HT1080 (cell line): ENCODE measurements around the gene DLX5. TPM values are rescaled to one million over a fixed set of nuclear protein-coding genes. Genes with fewer than 3 reads are reported as not detected.
A peak's percentile ranks its signal among the peaks of the same experiment; 100 is the strongest.
"Not testable (repeated sequence)": the region's sequence is repeated elsewhere in the genome, so short reads cannot be mapped to it uniquely, and the experiment has no call there.

Source experiments
- DNase-seq: peaks from one replicate; pipeline ENCODE4 v3.0.0-alpha.2; 2015; ENCODE audit warnings: low read depth
- polyA plus RNA-seq, 2 experiments: library from polyadenylated mRNA; depleted of rRNA; stranded (reverse); fragments of >200 nt; gene quantifications; 2 replicates each; pipeline ENCODE4 v1.2.3, GENCODE V29; 2015
- total RNA-seq: library from RNA; depleted of rRNA; stranded (reverse); fragments of >200 nt; shearing (Covaris generic); gene quantifications from 2 replicates; pipeline ENCODE4 v1.2.3, GENCODE V29; 2014; rRNA removed

Gene DLX5
- total RNA-seq: 0.23 and 1.3 TPM in 2 replicates
- polyA plus RNA-seq (2015; cell fraction: cytosol; rRNA removed): 2.1 and 2.3 TPM in 2 replicates
- polyA plus RNA-seq (2015; cell fraction: nucleus; rRNA removed): 1.8 and 4.2 TPM in 2 replicates

DNA sequence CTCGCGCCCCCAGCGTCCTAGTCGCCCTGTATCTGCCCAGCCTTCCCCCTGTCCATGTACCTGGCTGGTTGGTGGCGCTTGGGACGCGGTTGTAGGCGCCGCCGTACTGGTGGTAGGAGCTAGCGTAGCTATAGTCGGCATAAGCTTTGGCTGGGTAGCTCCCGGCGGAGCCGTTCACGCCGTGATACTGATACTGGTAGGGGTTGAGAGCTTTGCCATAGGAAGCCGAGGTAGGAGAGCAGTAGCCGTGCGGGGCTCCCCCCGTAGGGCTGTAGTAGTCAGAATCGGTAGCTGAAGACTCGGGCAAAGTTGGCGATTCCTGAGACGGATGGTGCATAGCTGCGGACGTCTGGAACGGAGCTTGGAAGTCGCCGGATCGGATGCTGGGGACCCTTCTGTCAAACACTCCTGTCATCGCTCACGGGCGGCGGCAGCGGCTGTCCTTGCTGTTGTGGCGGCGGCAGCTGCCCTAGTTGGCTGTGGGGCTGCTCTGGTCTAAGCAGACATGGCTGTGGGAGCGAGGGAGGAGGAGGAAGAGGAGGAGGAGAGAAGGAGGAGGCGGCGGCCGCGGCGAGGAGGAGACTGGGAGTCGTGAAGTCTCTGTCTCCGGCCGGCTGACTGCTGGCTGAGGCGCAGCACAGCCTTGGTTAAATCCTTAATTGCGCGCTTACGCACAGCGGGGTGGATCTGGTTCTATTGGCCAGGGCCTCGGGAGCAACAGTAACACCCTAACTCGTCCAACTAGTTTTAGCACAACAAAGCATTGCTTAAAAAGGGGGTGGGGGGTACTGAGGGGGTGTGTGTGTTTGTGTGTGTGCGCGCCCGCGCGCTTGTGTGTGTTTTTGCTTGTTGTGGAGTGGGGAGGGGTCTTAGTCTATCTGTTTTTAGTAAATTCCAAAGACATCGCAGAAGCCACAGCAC, at the start of gene DLX5:
Gene DLX5, minus strand, starts transcription at position 623 of the 921 bp plus-strand sequence. Its CDS starts 208 bp downstream, at position 415.
- peak; percentile 71 for DNase-seq

DNA sequence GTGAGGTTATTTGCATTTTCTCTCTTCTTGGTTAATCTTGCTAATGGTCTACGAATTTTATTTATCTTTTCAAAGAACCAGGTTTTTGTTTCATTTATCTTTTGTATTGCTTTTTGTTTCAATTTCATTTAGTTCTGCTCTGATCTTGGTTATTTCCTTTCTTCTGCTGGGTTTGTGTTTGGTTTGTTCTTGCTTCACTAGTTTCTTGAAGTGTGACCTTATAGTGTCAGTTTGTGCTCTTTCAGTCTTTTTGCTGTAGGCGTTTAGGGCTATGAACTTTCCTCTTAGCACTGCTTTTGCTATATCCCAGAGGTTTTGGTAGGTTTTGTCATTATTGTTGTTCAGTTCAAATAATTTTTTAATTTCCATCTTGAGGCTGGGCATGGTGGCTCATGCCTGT, 47.4 kb upstream of the DLX5 start:
- DNase-seq: not testable (repeated sequence)

DNA sequence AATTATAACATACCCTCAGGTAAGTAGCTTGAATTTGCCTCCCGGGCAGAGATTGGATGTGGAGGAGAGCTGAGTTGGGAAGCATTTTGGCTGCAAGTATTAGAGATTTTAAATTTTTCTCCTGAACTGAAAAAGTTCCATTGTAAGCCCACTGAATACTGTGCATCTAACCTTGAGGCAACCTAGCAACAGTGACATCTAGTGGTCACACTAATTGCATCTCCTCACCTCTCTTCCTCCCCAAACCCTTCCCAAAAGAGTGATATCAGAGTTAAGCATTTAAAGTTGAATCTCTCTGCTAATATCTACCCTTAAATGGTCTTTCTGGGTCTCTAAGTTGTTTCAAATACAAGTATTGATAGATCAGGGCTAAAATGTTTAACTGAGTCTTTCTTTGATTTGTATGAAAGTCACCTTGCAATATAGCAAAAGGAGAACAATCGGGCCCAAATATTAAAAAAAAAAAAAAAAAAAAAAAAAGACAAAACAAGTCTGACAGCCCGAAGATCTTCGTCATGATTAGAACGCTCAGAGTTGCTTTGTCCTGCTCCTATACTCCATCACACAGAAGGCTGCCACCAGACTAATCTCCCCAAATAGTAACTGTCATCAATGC, 40.4 kb upstream of the DLX5 start:
- DNase-seq: peak; percentile 49

DNA sequence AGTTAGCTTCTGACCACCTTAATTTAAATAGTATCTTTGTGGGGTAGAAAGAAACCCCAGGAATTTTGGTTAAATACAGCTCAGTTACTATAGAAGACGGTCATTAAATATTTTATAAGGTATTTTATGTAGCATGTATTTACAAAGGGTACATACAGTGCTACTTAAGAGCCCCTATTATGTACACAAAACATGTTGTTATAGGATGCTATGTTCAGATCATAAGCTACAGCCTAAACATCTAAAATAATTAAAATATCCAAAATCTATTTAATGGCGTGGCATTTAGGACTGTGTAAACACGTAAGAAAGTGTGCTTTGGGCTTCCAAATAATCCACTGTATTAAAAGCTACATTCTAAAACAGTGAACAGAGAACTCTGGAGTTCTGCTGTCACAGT, 39.4 kb upstream of the DLX5 start:
- DNase-seq: no peak

DNA sequence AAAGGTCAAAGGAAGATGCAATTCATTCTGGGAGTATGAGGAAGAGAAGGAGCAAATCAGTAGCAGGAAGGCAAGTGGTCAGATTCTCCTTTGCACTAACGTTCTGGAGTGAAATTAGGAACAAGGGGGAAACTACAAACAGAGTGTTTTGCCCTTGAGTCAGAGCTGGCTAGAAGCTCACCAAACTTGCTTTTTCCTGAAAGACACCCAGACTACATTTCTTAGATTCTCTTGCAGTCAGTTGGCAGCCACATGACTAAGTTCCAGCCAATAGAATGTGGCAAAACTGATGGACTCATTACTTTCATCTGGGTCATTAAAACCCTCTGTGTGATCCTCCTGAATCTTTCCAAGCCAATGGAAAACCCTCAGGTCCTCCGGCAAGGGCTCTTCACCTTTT, 18.6 kb upstream of the DLX5 start:
- peak; percentile 25 for DNase-seq

DNA sequence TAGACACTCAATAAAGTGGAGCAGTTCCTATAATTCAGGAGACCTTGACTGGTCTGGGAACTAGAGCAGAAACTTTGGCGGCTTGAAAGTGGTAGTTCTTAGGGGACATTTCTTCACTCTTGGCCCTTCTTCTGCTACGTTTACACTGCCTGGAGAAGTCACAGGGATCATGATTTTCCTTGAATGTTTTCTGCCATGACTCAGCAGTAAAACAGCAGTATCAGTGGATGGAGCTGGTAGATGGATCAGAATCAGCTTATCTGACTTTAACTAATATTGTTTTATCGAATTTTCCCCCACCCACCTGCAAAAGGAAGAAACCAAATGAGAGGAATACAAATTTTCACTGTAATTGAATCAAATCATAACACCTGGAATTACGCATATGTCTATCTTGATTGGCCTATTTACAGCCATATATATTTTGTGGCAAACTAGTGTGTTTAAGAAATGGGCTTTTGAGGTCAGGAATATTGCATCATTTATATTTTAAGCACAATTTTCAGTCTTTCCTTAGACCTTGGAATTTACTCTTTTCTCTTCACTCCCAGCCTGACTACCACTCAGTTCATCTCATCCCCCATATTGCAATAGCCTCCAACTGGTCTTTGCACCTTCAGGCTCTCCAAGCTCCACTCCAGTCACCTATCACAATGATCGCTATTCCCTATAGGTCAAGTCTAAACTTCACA, 14.9 kb upstream of the DLX5 start:
- DNase-seq: no peak

DNA sequence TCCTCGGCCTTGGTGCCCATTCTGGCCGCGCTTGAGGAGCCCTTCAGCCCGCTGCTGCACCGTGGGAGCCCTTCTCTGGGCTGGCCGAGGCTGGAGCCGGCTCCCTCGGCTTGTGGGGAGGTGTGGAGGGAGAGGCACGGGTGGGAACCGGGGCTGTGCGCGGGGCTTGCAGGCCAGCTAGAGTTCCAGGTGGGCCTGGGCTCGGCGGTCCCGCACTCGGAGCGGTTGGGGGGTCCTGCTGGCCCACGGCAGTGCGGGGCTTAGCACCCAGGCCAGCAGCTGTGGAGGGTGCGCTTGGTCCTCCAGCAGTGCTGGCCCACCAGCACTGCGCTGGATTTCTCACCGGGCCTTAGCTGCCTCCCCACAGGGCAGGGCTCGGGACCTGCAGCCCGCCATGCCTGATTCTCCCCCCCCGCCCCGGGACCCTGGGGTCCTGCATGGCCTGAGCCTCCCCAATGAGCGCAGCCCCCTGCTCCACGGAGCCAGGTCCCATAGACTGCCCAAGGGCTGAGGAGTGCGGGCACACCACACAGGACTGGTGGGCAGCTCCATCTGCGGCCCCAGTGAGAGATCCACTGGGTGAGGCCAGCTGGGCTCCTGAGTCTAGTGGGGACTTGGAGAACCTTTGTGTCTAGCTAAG, 9.7 kb upstream of the DLX5 start:
- not testable (repeated sequence) for DNase-seq

DNA sequence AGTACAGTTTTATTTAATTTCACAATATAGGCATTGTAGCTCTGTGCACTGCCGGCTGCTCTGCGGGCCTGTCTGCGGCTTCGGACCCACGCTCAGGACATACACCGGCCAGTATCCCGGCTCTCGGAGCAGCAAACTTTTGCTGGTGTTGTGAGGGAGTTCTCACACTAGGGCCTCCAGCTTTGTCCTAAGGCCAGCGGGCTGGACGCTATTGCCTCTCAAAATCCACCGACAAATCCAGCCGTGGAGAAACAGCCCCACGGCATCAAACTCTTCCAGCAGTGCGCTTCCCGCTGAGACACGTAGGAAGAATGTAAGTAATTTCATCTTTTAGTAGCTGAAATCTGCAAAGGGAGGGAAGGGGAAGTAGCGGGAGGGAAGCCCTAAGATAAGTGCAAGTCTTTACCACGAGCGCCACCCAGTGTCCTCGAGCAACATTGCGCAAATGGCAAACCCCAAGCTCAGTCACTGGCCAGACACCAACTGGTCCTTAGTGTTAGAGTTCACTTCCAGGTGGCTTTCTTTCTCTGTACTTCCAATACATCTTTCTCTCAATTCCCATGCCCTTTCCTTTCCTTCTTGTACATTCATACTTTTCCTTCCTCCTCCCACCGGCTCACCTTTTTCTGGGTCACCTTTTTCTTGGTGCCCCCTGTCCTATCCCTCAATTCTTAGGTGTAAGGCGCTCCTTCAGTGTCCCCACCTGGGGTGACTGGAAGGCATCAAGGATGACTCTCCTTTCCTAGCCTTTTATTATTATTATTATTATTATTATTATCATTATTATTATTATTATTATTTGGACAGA, 3.0 kb upstream of the DLX5 start:
- peak; percentile 71 for DNase-seq

DNA sequence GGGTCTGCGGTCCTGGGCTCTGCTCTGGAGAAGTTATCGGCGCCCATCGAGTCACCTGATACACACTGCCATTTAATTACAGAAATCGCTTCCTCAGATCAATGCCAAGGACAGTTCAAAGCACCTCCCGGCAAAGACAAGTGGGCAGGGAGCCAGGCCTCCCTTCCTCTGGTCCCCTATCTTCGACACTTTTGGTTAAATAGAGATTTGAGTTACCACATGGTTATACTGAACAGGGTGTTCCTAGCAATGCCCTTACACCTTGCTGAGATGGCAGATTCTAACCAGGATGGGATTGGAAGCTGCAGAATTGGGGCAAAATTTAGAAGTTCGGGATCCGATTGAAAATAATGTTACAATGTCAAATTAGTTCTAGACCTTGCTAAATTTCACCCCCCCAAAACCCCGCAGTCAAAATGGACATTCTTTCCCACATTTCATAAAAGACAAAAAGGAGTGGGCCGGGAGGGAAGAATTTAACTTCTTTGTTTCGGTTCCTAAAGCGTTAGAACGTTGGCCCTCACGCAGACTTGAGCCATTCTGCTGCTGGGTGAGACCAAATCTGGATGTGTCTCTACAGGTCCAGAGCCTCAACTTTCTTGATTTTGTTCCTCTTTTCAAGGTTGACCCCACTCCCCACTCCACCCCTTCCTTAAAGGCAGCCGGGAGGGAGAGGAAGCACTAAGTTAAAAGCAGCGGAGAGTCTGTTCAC, 2.2 kb upstream of the DLX5 start:
- DNase-seq: no peak

DNA sequence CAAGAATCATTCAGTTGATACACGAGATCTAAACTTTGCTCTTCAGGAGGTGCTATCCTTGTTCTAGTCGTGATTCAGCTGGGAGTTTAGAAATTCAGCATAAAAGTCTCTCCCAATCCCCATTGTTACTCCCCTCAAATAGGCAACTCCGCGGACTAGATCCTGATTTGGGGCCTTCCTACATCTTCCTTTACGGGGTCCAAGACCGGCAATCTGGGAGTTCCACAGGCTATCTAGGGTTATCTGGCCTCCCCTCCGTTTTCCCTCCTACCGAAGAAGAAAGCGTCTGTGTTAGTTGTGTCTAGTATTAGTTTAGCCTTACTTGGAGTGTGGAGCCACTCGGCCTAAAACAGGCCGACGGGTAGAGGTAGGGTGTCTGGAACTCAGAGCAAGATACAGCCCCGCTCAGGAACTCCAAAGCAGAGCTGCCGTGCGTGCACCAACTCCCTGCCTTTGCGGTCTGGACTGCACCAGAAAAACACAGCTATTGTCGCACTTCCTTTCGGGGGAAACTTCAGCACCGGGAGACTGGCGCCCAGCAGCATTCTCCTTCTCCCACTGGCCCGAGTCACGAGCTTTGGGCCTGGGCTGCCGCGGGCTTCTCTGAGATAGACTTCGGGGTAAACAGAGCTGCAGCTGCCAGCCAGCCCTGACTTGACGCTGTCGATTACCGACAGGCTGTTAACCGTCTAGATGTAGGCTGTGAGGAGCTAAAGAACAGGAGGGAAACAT, 1.5 kb upstream of the DLX5 start:
- no peak for DNase-seq

DNA sequence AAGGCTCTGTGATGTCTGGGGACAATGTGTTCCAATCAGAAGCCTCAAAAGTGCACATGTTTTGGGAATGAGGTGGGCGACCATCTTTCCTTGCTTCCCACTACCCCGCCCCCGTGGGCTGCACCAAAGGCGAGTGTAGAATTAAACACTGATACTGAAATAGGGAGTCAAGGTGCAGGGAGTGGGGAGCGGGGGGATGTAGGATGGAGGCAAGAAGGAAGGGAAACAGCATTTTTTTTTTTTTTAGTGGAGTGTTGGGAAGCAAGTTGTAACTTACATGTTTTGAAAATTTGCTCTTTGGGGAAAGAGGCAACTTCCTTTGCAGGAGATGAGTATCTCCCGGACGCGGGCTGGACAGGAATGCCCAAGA, 484 bp upstream of the DLX5 start:
- no peak for DNase-seq

DNA sequence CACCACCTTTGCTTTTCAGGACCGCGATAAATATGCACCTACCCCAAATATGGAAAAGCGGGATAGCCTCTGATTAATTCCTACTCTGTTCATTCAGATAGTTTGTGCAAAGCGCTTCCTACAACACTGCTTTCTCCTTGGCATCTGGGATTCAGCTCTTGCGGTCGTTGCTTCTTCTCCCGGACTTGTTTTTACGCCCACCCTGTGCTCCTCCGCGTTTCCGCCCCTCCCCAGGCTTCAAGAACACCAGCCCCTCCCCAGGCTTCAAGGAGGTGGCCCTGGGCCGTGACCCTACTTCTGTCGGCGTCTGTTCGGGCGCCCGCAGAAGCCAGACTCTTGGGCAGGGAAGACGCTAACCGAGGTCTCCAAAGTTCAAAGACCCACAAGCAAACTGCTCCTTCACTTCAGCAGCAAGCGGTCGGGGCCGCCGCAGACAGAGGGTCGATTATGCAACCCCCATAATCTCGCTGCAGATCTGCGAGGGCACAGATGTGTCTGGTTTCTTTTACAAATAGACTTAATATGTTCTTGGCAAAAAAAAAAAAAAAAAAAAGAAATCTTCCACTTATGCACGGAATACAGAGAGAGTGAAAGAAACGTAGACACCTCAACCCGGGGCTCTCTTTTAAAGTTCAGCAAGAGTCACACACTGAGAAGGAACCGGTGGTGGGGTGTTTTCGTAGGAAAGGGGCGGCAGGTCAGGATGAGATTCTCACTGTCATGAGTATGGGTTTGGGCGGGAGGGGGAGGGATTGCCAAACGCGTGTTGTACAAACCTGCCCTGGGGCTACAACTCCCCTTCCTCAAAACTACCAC, 1.9 kb downstream of the DLX5 start:
- DNase-seq: no peak

DNA sequence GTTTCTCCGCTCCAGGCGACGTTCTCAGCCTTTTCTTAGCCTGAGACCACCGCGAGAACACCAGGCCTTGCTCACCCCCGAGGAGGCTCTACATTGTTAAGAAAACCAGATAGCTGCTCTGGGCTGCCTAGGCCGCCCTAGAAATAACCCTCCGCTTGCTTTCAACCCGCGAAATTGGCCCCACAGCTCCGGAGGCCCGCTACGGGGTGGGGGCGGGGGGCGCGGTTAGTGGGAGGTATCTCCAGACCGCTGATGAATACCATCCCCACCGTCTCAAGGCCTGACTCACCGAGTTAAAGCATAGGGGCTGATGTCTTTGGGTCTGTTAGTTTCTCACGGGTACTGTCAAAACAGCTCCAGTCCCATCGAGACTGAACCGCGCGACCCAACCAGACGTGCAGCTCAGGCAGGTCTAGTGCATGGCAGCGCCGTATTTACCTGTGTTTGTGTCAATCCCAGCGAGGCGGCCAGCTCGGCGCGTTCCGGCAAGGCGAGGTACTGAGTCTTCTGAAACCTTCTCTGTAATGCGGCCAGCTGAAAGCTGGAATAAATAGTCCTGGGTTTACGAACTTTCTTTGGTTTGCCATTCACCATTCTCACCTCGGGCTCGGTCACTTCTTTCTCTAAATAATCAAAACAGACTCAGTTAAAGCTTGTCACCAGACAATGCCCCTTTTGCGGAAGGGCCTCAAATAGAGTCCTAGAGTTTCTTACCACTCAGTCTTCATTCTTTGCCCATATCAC, 2.7 kb downstream of the DLX5 start:
- no peak for DNase-seq

DNA sequence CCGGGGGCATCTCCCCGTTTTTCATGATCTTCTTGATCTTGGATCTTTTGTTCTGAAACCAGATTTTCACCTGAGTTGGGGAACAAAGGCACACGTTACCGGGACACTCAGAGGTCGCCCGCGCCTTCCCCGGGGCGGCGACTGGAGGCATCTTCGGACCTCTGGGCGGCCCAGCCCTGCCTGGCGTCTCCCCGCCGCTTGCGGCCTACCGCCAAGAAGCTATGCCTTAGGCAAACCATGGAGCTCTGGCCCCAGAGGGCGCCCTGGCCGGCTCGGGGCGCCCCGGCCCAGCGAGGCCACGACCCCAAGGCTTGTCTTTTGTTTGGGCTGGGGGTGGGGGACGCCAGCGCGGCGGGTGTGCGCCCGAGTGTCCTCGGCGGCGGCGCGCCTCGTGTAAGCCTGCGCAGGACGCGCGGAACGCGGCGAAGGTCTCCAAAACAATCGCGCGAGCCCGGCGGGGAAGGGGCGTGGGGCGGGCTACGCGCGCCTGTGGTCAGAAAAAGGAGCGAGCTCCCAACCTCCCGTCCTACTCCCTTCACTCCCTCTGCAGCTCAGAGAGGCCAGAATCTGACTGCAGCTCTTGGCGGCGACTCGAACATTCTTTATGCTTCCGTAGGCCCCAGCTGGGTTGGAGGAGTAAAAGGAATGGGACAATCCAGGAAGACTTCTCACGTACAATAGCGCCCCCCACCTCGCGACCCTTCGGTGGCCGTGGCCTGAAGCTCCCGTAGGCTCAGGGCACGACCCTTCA, 3.5 kb downstream of the DLX5 start:
- no peak for DNase-seq

DNA sequence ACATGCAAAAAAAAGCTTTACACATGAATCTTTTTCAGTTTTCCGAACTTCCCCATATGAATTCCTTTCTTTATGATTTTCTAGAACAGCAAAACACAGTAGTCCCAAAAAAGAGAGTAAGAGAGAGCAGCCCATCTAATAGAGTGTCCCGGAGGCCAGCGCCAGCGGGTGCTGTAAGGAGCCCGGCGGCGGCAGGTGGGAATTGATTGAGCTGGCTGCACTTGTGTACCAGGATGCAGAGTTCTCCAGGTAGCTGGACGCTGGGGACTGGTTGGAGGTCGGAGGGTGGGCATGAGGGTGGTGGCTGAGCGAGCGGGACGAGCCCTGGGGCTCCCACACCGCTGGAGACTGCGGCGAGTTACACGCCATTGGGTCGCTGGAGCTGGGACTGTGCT, 4.0 kb downstream of the DLX5 start:
- DNase-seq: no peak

DNA sequence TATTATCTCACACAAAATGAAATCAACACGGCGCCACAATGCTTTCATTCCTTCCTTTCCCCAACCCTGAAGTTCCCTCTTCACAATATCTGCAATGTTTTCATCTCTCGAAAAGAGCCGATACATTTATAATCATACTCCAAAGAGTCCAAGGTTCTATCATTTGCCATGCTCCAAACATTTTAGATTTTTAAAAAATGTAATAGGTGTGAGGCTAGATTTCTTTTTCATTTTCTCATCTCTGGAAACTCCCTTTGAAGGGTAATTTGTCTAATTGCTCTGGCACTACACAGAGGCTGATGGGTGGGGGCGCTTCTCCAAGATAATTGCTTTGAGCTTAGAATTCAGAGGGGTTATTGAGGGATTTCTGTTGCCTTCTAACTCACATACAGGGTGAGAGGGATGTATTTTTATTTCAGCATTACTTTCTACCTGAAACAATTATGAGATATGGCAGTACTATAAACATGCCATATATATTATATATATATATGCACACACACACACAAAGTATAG, 4.9 kb downstream of the DLX5 start:
- DNase-seq: no peak
